AG04450 (cell line): ENCODE results near the gene TMEM150B. TPM values are rescaled to one million over a fixed set of nuclear protein-coding genes. Genes with fewer than 3 reads are reported as not detected.

Source experiments
- CTCF ChIA-PET: fragments of 300-600, 350-600 bp; formaldehyde crosslinking; extraction: SDS; loops from one replicate; lab custom pipeline; 2022; ENCODE audit warnings: antibody characterized with exemption, inconsistent platforms; lab: Charles Lee
- POLR2A ChIA-PET: fragments of 350-600 bp; formaldehyde crosslinking; extraction: SDS; loops from one replicate; lab custom pipeline; 2021; ENCODE audit warnings: antibody characterized with exemption, inconsistent platforms; lab: Yijun Ruan, JAX
- DNase-seq: peaks from one replicate; pipeline ENCODE4 v3.0.0-alpha.2; 2011; ENCODE audit warnings: low read depth, low spot score
- H3K27ac ChIP-seq: one replicate; pipeline ENCODE4 v1.5.1; 2012; ENCODE audit warnings: low read depth, low read length, control low read depth
- H3K27me3 ChIP-seq: one replicate; pipeline ENCODE4 v1.6.0; 2012; ENCODE audit warnings: low read length; ENCODE audit not compliant: control insufficient read depth, insufficient read depth
- H3K4me3 ChIP-seq: 2 replicates; pipeline ENCODE4 v1.5.1; 2011; ENCODE audit warnings: mild to moderate bottlenecking, low read depth, low read length, control low read depth
- H3K9me3 ChIP-seq: 2 replicates; pipeline ENCODE4 v1.5.1; 2012; ENCODE audit warnings: low read length; ENCODE audit not compliant: control insufficient read depth, insufficient read depth
- CTCF ChIP-seq: IDR thresholded peaks from 2 replicates; pipeline ENCODE4 v1.5.1; 2011; ENCODE audit warnings: low read depth, low read length, control low read depth, inconsistent platforms
- polyA minus RNA-seq: library from RNA; depleted of rRNA, polyadenylated mRNA; stranded (reverse); fragments of >200 nt; gene quantifications from 2 replicates; pipeline ENCODE4 v1.2.3, GENCODE V29; 2011; rRNA and poly(A)+ RNA removed
- polyA plus RNA-seq: library from polyadenylated mRNA; depleted of rRNA; stranded (reverse); fragments of >200 nt; gene quantifications from 2 replicates; pipeline ENCODE4 v1.2.3, GENCODE V29; 2011; rRNA removed

The TMEM150B gene
- polyA plus RNA-seq: not detected in 2 replicates
- polyA minus RNA-seq: not detected in 2 replicates

- H3K9me3 ChIP-seq: no peaks in the 10 kb centered on the region
- no peak within 1 kb of the TSS for H3K4me3 ChIP-seq
- DNase-seq: no peak
- H3K27ac ChIP-seq: no peak within 1 kb of the TSS
- peaks cover 15% of the 10 kb centered on the region for H3K27me3 ChIP-seq
- TF ChIP-seq CTCF: no peak
- ChIA-PET POLR2A (no interaction called here), CTCF (interaction anchor here (0.6 kb wide), 1 partner anchor 843 kb away, joined by 3 read pairs; no protein-coding TSS in a partner anchor)
Observed at GRCh38 chr19:55325172-55325571, at the start of gene TMEM150B. TSS of gene TMEM150B (minus strand) at chr19:55325341. CDS start at chr19:55321036, 4,305 bp downstream.

- CTCF ChIA-PET: no interaction called here
Observed at GRCh38 chr19:55373993-55374757, 49.0 kb upstream of the TMEM150B start.

GRCh38 chr19:55373306-55373992 is 48.3 kb upstream of the TMEM150B start:
- no peak overlapping the region for H3K4me3 ChIP-seq
- ChIA-PET POLR2A (interaction anchor here (0.8 to 2.1 kb wide), 8 partner anchors 9 to 63 kb away, joined by 3 to 13 read pairs (median 4); partner anchors contain the start of genes TMEM238 and UBE2S), CTCF (interaction anchor here (1.6 kb wide), 1 partner anchor 72 kb away, joined by 3 read pairs; no protein-coding TSS in a partner anchor)
- no peaks in the 10 kb centered on the region for H3K27me3 ChIP-seq
- TF ChIP-seq CTCF: no peak
- H3K27ac ChIP-seq: peak overlapping the region; percentile 87
- no peaks in the 10 kb centered on the region; the same call in 1 of the 2 replicates for H3K9me3 ChIP-seq
- DNase-seq: no peak

More at GRCh38 chr19:55373993-55374757, 49.0 kb upstream of the TMEM150B start:
- Histone ChIP-seq H3K27me3 (no peaks in the 10 kb centered on the region), H3K27ac (peak overlapping the region; percentile 87), H3K9me3 (no peaks in the 10 kb centered on the region; the same call in 1 of the 2 replicates), H3K4me3 (no peak overlapping the region)
- POLR2A ChIA-PET: interaction anchor here (0.9 to 1.5 kb wide), 2 partner anchors 10 to 15 kb away, joined by 3 to 4 read pairs; partner anchors contain the start of gene TMEM238
- no peak for TF ChIP-seq CTCF
- peak; percentile 53 for DNase-seq

GRCh38 chr19:55372316-55373081 is 47.4 kb upstream of the TMEM150B start:
- Histone ChIP-seq H3K4me3 (no peak overlapping the region), H3K27ac (peak overlapping the region; percentile 61), H3K27me3 (no peaks in the 10 kb centered on the region), H3K9me3 (no peaks in the 10 kb centered on the region; the same call in 1 of the 2 replicates)
- ChIA-PET POLR2A (interaction anchor here (0.8 to 2.1 kb wide), 6 partner anchors 8 to 62 kb away, joined by 3 to 13 read pairs (median 4); partner anchors contain the start of gene UBE2S), CTCF (interaction anchor here (1.5 to 1.6 kb wide), 2 partner anchors 71 to 131 kb away, joined by 3 read pairs; no protein-coding TSS in a partner anchor)
- DNase-seq: no peak
- TF ChIP-seq CTCF: no peak
